ENCODE results near the gene SNX25.

- TF ChIP-seq CTCF (IDR thresholded peaks at IDR 0.05) (no peak), REST (IDR thresholded peaks at IDR 0.05; ENCODE audit: insufficient read depth in 1 of 2, low read depth in 2 of 2, low read length in 1 of 2) (no peak)
These were observed 142.8 kb downstream of the SNX25 start for GRCh38 chr4:185352202-185352601.
